SHP77 treated with DMSO at 0.1 percent for 48 hours (cell line): ENCODE results near the gene ZNF568.

ENCODE experiments used
- DNase-seq: peaks from one replicate; lab custom pipeline; 2025; lab: John Stamatoyannopoulos, UW

ZNF568 gene

DNA sequence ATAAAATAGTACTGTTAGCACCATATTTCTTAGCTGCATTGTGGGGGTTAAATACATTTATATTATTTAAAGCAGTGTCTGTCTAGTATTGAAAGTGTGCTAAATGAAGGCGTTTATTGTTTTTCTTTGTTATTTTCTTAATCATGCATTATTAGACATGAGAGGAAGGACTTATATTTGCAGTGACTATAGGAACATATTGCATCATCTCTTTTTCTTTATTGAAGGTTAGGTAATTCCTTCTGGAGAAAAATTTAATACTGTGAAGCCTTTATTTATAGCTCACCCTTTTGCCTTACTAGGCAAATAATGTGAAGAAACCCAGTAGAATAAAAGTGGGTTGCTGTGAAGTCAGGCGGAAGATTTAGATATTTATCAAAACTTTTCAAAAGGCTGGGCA is 83.2 kb downstream of the ZNF568 start:
- DNase-seq, result no peak

DNA sequence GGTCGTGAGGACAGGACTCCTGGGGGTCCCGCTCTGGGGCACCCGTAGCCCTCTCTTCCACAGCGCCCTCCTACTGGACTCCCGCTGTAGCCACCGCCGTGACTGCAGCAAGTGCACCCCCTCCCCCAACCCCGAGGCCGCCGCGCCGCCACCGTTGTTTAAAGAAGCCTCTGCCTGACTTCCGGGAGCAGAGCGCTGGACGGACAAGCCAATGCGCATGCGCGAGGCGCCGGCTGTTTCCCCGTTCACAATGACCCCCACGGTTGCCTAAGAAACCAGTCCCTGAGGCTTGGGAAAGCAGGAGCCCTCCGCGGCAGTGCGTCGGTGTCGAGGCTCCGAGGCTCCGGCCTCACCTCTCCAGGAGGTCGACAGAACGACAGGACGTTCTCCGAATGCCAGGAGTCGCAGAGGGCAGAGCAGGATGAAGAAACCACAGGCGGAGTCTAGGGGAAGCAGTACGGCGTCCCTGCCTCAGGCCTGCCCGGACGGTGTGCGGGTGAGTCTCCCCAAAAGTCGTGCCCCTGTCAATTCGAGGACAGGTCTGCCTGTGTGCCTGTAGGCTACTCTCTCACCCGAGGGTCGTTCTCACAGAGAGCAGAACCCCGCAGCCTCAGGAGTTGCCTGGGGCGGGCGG is 91.6 kb downstream of the ZNF568 start:
- DNase-seq, result no peak

DNA sequence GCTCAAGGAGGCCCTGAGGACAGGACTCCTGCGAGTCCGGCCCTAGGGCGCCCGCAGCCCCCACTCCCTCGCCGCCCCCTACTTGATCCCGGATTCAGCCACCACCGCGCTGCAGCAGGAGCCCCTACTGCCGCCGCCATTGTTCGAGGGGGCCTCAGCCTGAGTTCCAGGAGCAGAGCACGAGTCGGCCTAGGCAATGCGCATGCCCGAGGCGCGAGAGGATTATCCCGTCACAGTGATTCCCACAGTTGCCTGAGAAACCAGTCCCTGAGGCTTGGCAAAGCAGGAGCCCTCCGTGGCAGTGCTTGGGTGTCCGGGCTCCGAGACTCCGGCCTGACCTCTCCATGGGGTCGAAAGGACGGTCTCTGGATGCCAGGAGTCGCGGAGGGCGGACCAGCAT is 93.7 kb downstream of the ZNF568 start:
- DNase-seq, result no peak

DNA sequence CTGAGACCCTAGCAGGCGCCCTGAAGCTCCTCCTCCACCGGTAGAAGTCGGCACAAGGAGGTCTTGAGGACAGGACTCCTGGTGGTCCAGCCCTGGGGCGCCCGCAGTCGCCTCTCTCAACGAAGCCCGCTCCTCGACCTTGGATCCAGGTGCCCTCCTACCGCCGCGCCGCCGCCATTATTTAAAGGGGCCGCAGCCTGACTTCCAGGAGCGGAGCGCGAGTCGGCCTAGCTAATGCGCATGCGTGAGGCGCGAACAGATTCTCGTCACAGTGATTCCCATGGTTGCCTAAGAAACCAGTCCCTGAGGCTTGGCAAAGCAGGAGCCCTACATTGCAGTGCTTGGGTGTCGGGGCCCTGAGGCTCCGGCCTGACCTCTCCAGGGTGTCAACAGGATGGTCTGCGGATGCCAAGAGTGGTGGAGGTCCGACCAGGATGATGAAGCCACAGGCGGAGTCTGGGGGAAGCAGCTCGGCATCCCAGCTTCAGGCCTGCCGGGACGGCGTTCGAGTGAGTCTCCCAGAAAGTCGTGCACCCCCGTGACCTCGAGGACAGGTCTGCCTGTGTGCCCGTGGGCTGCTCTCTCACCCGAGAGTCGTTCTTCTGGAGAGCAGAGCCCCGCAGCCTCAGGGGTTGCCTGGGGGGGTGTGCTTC is 96.1 kb downstream of the ZNF568 start:
- no peak for DNase-seq

DNA sequence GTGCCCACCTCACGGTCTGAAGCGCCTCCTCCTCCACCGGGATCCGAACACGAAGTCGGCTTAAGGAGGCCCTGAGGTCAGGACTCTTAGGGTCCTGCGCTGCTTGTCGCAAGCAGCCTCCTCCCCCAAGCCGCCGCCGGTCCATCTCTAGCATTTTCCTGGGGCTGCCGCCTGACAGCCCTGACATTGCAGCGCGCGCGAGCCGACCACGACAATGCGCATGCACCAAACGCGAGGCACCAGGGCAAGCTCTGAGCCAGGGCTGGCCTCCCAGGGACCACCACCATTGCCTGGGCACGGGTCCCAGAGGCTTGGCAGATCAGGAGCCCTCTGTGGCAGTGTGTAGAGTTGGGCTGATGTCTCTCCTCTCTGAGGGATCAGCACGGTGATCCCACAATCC is 98.3 kb downstream of the ZNF568 start:
- DNase-seq, result no peak

DNA sequence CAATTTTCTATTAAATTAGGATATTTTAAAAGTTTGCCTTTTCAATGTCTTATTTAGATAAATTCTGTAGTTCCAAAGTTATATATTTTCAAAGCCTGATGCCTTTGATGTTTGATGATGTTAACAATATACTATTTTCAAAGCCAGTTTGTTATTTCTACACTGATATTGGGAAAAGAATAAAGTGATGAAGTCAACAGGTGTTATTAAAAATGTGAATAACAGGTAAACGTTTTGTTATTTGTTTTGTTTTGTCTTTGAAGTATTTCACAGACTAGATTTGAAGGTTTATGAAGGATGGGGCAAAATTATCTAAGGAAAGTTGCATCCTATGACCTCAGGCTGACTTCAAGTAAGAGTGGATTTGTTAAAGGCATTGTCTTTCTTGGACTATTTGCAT is 129.0 kb downstream of the ZNF568 start:
- DNase-seq, result no peak
